Activated T-cell treated with anti-CD3 and anti-CD28 coated beads, Interleukin-2, amount 50 U/mL, for 48 hours (primary cell): Measurements from ENCODE around the gene FGFRL1.

ENCODE experiments used
- DNase-seq, 2 experiments: peaks; one replicate each; pipeline ENCODE4 v3.0.0-alpha.2; 2020

The FGFRL1 gene

GRCh38 chr4:1024882-1025545, 13.6 kb downstream of the FGFRL1 start:
- DNase-seq = no peak

GRCh38 chr4:1026115-1026514, 14.7 kb downstream of the FGFRL1 start:
- DNase-seq = peak; percentile 75 to 77

- no peak for DNase-seq
Observed at GRCh38 chr4:1027219-1027914, 15.9 kb downstream of the FGFRL1 start.

- DNase-seq = no peak
Observed at GRCh38 chr4:1027915-1028238, 16.5 kb downstream of the FGFRL1 start.

- DNase-seq = no peak
Observed at GRCh38 chr4:1028574-1029220, 17.3 kb downstream of the FGFRL1 start.

- no peak for DNase-seq
Observed at GRCh38 chr4:1029529-1029928, 18.1 kb downstream of the FGFRL1 start.

- DNase-seq = no peak
Observed at GRCh38 chr4:1030031-1030430, 18.6 kb downstream of the FGFRL1 start.

- no peak for DNase-seq
Observed at GRCh38 chr4:1030559-1030958, 19.1 kb downstream of the FGFRL1 start.

GRCh38 chr4:1031346-1031745, 19.9 kb downstream of the FGFRL1 start:
- DNase-seq = no peak

- no peak for DNase-seq
Observed at GRCh38 chr4:1031956-1032795, 20.8 kb downstream of the FGFRL1 start.

- DNase-seq = no peak
Observed at GRCh38 chr4:1032861-1033260, 21.4 kb downstream of the FGFRL1 start.

GRCh38 chr4:1033840-1034551, 22.6 kb downstream of the FGFRL1 start:
- DNase-seq = no peak

GRCh38 chr4:1035510-1035909, 24.1 kb downstream of the FGFRL1 start:
- DNase-seq = no peak

GRCh38 chr4:1036095-1036494, 24.7 kb downstream of the FGFRL1 start:
- no peak for DNase-seq

- no peak for DNase-seq
Observed at GRCh38 chr4:1036976-1037810, 25.8 kb downstream of the FGFRL1 start.

GRCh38 chr4:1038948-1039492, 27.6 kb downstream of the FGFRL1 start:
- no peak for DNase-seq

- DNase-seq = no peak
Observed at GRCh38 chr4:1039493-1040343, 28.3 kb downstream of the FGFRL1 start.

- no peak for DNase-seq
Observed at GRCh38 chr4:1040344-1041146, 29.1 kb downstream of the FGFRL1 start.

GRCh38 chr4:1041147-1041935, 29.9 kb downstream of the FGFRL1 start:
- no peak for DNase-seq
